Activated CD8-positive, alpha-beta T cell treated with anti-CD3 and anti-CD28 coated beads for 36 hours (primary cell): ENCODE data around the gene OR7G3. TPM values are rescaled to one million over a fixed set of nuclear protein-coding genes. Genes with fewer than 3 reads are reported as not detected.

ENCODE experiments used
- ATAC-seq: fragments of 200-7000 bp; cut with Tn5 transposase; one replicate; pipeline ENCODE4 v1.10.0; 2021; ENCODE audit warnings: mild to moderate bottlenecking, moderate library complexity
- CTCF ChIA-PET: fragments of 350-600 bp; sonication (Branson Sonifier 250); formaldehyde crosslinking; loops from one replicate; lab custom pipeline; 2021; ENCODE audit warnings: antibody characterized with exemption; lab: Charles Lee
- POLR2A ChIA-PET: fragments of 350-600 bp; sonication (Branson Sonifier 250); formaldehyde crosslinking; loops from one replicate; lab custom pipeline; 2021; ENCODE audit warnings: antibody characterized with exemption; lab: Charles Lee
- DNase-seq: peaks from one replicate; pipeline ENCODE4 v3.0.0-alpha.2; 2020
- H3K27ac Mint-ChIP-seq: one replicate; pipeline ENCODE4 v1.8.0; 2021; ENCODE audit warnings: mild to moderate bottlenecking, mixed read lengths
- H3K27me3 Mint-ChIP-seq: one replicate; pipeline ENCODE4 v1.8.0; 2021; ENCODE audit warnings: mixed read lengths
- H3K36me3 Mint-ChIP-seq: one replicate; pipeline ENCODE4 v1.8.0; 2021; ENCODE audit warnings: low read depth, mixed read lengths
- H3K4me1 Mint-ChIP-seq: one replicate; pipeline ENCODE4 v1.8.0; 2021; ENCODE audit warnings: low read depth, mixed read lengths
- H3K4me3 Mint-ChIP-seq: one replicate; pipeline ENCODE4 v1.8.0; 2021; ENCODE audit warnings: mild to moderate bottlenecking, moderate library complexity, mixed read lengths
- H3K9me3 Mint-ChIP-seq: one replicate; pipeline ENCODE4 v1.8.0; 2021; ENCODE audit warnings: mixed read lengths
- CTCF ChIP-seq: fragments of 200-600 bp; IDR thresholded peaks from one replicate; pipeline ENCODE4 v1.8.0; 2022; ENCODE audit warnings: antibody characterized with exemption, mild to moderate bottlenecking
- intact Hi-C: fragments of 100-400 bp; cut with micrococcal nuclease; formaldehyde crosslinking; loops from one replicate; pipeline ENCODE4 v1.10.0; 2022
- total RNA-seq, 2 experiments: library from RNA; stranded (reverse); gene quantifications; one replicate each; pipeline ENCODE4 v1.2.3, GENCODE V29; 2021

OR7G3 gene
- total RNA-seq, 2 experiments from 2014 or later = not detected

GRCh38 chr19:9116547-9116946 is 10.2 kb downstream of the OR7G3 start:
- TF ChIP-seq CTCF = no peak
- Mint-ChIP-seq H3K4me3 (no peak overlapping the region), H3K27ac (no peak overlapping the region), H3K27me3 (peaks cover 22% of the 10 kb centered on the region), H3K4me1 (no peaks in the 10 kb centered on the region), H3K36me3 (no peaks in the 10 kb centered on the region), H3K9me3 (no peaks in the 10 kb centered on the region)
- intact Hi-C loops = no loop called here
- CTCF ChIA-PET = no interaction called here
- DNase-seq (no peak), ATAC-seq (no peak)
- POLR2A ChIA-PET = no interaction called here

- no peaks in the 10 kb centered on the region for H3K4me1 Mint-ChIP-seq
- no peak for DNase-seq
- no peak within 1 kb of the TSS for H3K4me3 Mint-ChIP-seq
- no peaks in the 10 kb centered on the region for H3K9me3 Mint-ChIP-seq
- ChIA-PET POLR2A (no interaction called here), CTCF (no interaction called here)
- no peak for ATAC-seq
- intact Hi-C loops = no loop called here
- no peaks in the 10 kb centered on the region for H3K36me3 Mint-ChIP-seq
- H3K27me3 Mint-ChIP-seq = peaks cover 20% of the 10 kb centered on the region
- TF ChIP-seq CTCF = no peak
- no peak within 1 kb of the TSS for H3K27ac Mint-ChIP-seq
Measured at GRCh38 chr19:9115307-9115813, 11.4 kb downstream of the OR7G3 start, which contains the start of gene OR7G1. Gene OR7G1, minus strand, starts transcription at chr19:9115763. Its CDS starts 0 bp downstream, at chr19:9115763.

- ATAC-seq = no peak
- no peaks in the 10 kb centered on the region for H3K9me3 Mint-ChIP-seq
- H3K27me3 Mint-ChIP-seq = peaks cover 17% of the 10 kb centered on the region
- POLR2A ChIA-PET = no interaction called here
- no peak overlapping the region for H3K4me3 Mint-ChIP-seq
- no peak for TF ChIP-seq CTCF
- CTCF ChIA-PET = no interaction called here
- H3K4me1 Mint-ChIP-seq = no peaks in the 10 kb centered on the region
- no peaks in the 10 kb centered on the region for H3K36me3 Mint-ChIP-seq
- no peak overlapping the region for H3K27ac Mint-ChIP-seq
- intact Hi-C loops = no loop called here
- DNase-seq = no peak
Measured at GRCh38 chr19:9109959-9110358, 16.8 kb downstream of the OR7G3 start.

GRCh38 chr19:9107375-9107774 is 19.4 kb downstream of the OR7G3 start, which contains the start of gene OR7G2:
Gene OR7G2, minus strand, starts transcription at chr19:9107475. Its CDS starts 4,232 bp downstream, at chr19:9103243.
- DNase-seq = no peak
- no peak within 1 kb of the TSS for H3K27ac Mint-ChIP-seq
- H3K4me3 Mint-ChIP-seq = no peak within 1 kb of the TSS
- no peaks in the 10 kb centered on the region for H3K9me3 Mint-ChIP-seq
- intact Hi-C loops = no loop called here
- H3K4me1 Mint-ChIP-seq = no peaks in the 10 kb centered on the region
- ChIA-PET CTCF (no interaction called here), POLR2A (interaction anchor here (1.3 kb wide), 1 partner anchor 211 kb away, joined by 3 read pairs; no protein-coding TSS in a partner anchor)
- no peaks in the 10 kb centered on the region for H3K36me3 Mint-ChIP-seq
- no peak for ATAC-seq
- H3K27me3 Mint-ChIP-seq = peaks cover 21% of the 10 kb centered on the region
- no peak for TF ChIP-seq CTCF

GRCh38 chr19:9086761-9087160 is 40.0 kb downstream of the OR7G3 start, which contains the start of gene OR1M1:
Gene OR1M1, plus strand, starts transcription at chr19:9087061. Its CDS starts 6,184 bp downstream, at chr19:9093245.
- H3K27me3 Mint-ChIP-seq = peaks cover 7% of the 10 kb centered on the region
- ChIA-PET CTCF (no interaction called here), POLR2A (no interaction called here)
- TF ChIP-seq CTCF = no peak
- no peak for DNase-seq
- H3K27ac Mint-ChIP-seq = no peak within 1 kb of the TSS
- H3K36me3 Mint-ChIP-seq = no peaks in the 10 kb centered on the region
- H3K9me3 Mint-ChIP-seq = no peaks in the 10 kb centered on the region
- intact Hi-C loops = no loop called here
- H3K4me1 Mint-ChIP-seq = no peaks in the 10 kb centered on the region
- no peak within 1 kb of the TSS for H3K4me3 Mint-ChIP-seq
- no peak for ATAC-seq
